ENCODE results near the gene BTRC.

BTRC gene

GRCh38 chr10:101595591-101596433 is 241.8 kb downstream of the BTRC start:
- DNase-seq, result no peak

- no peak for DNase-seq
Measured at GRCh38 chr10:101597091-101597900, 243.3 kb downstream of the BTRC start.

DNA sequence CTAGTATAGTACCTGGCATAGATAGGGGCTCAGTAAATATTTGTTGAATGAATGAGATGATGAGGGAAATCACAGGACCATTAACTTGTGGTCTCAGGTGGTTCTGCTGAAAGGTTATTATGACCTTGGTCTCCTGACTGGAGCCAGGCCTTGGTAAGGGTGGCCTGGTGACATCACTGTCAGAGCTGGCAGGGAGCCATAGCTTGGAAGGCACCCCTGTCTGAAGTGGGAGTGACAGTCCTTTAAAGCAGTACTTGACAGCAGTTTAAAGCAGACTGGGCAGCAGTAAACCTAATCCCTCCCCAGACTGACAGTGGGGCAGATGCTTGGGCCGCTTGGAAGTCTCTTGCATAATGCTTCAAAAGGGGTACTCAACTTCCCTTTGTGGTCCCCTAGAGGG is 247.6 kb downstream of the BTRC start:
- no peak for DNase-seq

GRCh38 chr10:101602761-101603398 is 248.9 kb downstream of the BTRC start:
- DNase-seq, result peak; percentile 77
